GM19240 (cell line): Measurements from ENCODE around the gene SLC9A9.
"Not testable (repeated sequence)": the region's sequence is repeated elsewhere in the genome, so short reads cannot be mapped to it uniquely, and the experiment has no call there.

Source experiments
- DNase-seq: peaks from one replicate; pipeline ENCODE4 v3.0.0; 2011; ENCODE audit warnings: low spot score; ENCODE audit not compliant: insufficient read length

SLC9A9 gene

GRCh38 chr3:143695333-143695732 lies 152.9 kb downstream of the SLC9A9 start:
- not testable (repeated sequence) for DNase-seq

GRCh38 chr3:143693506-143693905 lies 154.8 kb downstream of the SLC9A9 start:
- no peak for DNase-seq

GRCh38 chr3:143686638-143687197 lies 161.6 kb downstream of the SLC9A9 start:
- DNase-seq: no peak

- DNase-seq: no peak
Measured at GRCh38 chr3:143685491-143685890, 162.8 kb downstream of the SLC9A9 start.

- no peak for DNase-seq
Measured at GRCh38 chr3:143677430-143677829, 170.8 kb downstream of the SLC9A9 start.

- DNase-seq: no peak
Measured at GRCh38 chr3:143676747-143677146, 171.5 kb downstream of the SLC9A9 start.

GRCh38 chr3:143676021-143676420 lies 172.2 kb downstream of the SLC9A9 start:
- DNase-seq: no peak

GRCh38 chr3:143674100-143674968 lies 173.9 kb downstream of the SLC9A9 start:
- peak; percentile 40 for DNase-seq

- DNase-seq: no peak
Measured at GRCh38 chr3:143672396-143673165, 175.7 kb downstream of the SLC9A9 start.

GRCh38 chr3:143671626-143672025 lies 176.6 kb downstream of the SLC9A9 start:
- no peak for DNase-seq

- DNase-seq: peak; percentile 23
Measured at GRCh38 chr3:143668924-143669790, 179.1 kb downstream of the SLC9A9 start.

- DNase-seq: no peak
Measured at GRCh38 chr3:143668385-143668784, 179.9 kb downstream of the SLC9A9 start.

- no peak for DNase-seq
Measured at GRCh38 chr3:143661677-143662076, 186.6 kb downstream of the SLC9A9 start.

- DNase-seq: no peak
Measured at GRCh38 chr3:143658861-143659260, 189.4 kb downstream of the SLC9A9 start.

GRCh38 chr3:143658116-143658515 lies 190.2 kb downstream of the SLC9A9 start:
- no peak for DNase-seq

- no peak for DNase-seq
Measured at GRCh38 chr3:143657391-143657790, 190.9 kb downstream of the SLC9A9 start.

- no peak for DNase-seq
Measured at GRCh38 chr3:143654906-143655305, 193.4 kb downstream of the SLC9A9 start.

GRCh38 chr3:143653935-143654334 lies 194.3 kb downstream of the SLC9A9 start:
- DNase-seq: no peak

- no peak for DNase-seq
Measured at GRCh38 chr3:143653493-143653892, 194.8 kb downstream of the SLC9A9 start.

- no peak for DNase-seq
Measured at GRCh38 chr3:143652118-143652517, 196.2 kb downstream of the SLC9A9 start.

- DNase-seq: no peak
Measured at GRCh38 chr3:143650827-143651226, 197.4 kb downstream of the SLC9A9 start.
